Nucleus accumbens (tissue), 56 donors: ENCODE measurements around the gene NDUFV1.
"Not testable (repeated sequence)": the region's sequence is repeated elsewhere in the genome, so short reads cannot be mapped to it uniquely, and the experiment has no call there.

Source experiments
- DNase-seq, 56 donors: peaks; one replicate each; lab custom pipeline; 2025; lab: John Stamatoyannopoulos, UW

The NDUFV1 gene

DNA sequence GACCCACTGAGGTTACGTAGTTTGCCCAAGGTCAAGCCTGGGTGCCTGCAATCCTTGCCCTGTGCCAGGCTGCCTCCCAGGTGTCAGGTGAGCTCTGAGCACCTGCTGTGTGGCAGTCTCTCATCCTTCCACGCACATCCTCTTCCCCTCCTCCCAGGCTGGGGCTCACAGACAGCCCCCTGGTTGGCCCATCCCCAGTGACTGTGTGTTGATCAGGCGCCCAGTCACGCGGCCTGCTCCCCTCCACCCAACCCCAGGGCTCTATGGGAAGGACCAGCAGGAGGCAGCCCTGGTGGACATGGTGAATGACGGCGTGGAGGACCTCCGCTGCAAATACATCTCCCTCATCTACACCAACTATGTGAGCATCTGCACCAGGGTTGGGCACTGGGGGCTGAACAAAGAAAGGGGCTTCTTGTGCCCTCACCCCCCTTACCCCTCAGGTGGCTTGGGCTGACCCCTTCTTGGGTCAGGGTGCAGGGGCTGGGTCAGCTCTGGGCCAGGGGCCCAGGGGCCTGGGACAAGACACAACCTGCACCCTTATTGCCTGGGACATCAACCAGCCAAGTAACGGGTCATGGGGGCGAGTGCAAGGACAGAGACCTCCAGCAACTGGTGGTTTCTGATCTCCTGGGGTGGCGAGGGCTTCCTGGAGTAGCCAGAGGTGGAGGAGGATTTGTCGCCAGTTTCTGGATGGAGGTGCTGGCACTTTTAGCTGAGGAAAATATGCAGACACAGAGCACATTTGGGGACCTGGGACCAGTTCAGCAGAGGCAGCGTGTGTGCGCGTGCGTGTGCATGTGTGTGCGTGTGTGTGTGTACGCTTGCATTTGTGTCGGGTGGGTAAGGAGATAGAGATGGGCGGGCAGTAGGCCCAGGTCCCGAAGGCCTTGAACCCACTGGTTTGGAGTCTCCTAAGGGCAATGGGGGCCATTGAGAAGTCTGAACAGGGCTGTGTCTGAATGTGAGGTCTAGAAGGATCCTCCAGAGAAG is 21.6 kb upstream of the NDUFV1 start:
- DNase-seq = peak in 1 of 56 donors; percentile 23

DNA sequence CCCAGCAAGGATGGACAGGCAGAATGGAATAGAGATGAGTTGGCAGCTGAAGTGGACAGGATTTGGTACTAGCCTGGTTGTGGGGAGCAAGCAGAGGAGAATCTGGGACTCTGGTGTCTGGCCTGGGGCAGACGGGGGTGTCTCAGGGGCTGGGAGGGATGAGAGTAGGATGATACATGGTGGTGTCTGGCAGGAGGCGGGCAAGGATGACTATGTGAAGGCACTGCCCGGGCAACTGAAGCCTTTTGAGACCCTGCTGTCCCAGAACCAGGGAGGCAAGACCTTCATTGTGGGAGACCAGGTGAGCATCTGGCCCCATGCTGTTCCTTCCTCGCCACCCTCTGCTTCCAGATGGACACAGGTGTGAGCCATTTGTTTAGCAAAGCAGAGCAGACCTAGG is 20.8 kb upstream of the NDUFV1 start:
- DNase-seq = no peak

DNA sequence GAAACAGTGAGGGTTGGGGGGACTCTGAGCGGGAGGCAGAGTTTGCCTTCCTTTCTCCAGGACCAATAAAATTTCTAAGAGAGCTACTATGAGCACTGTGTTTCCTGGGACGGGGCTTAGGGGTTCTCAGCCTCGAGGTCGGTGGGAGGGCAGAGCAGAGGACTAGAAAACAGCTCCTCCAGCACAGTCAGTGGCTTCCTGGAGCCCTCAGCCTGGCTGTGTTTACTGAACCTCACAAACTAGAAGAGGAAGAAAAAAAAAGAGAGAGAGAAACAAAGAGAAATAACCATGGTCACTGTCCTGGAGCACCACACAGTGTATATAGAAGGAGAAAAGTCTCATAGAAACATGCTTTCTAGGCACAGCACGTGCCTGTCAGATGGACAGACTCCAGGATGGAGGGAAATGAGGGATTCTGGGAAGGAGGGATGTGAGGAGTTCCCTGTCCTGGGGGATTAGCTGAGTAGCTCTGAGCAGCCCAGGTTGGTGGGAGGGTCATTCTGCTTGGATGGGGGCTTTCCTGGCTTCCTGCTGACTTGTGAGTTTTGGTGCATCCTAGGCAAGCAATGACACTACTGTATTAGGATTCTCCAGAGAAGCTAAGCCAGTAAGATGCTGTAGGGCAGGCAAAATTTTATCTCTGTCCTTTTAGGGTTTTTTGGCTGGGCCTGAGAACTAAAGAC is 20.0 kb upstream of the NDUFV1 start:
- DNase-seq = no peak

DNA sequence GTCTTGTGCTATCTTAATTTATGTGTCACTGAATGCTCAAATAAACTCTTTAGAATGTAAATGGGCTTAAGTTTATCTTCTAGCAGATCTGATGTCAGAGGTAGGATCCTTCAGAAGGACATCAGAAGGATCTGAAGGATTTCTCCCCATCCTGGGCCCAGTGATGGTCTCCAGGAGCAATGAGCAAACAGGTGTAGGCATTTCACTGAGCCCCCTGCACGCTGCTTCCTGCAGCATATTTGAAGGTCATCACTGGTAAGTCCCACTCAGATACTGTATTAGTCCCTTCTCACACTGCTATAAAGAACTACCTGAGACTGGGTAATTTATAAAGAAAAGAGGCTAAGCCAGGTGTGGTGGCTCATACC is 18.6 kb upstream of the NDUFV1 start:
- no peak for DNase-seq

DNA sequence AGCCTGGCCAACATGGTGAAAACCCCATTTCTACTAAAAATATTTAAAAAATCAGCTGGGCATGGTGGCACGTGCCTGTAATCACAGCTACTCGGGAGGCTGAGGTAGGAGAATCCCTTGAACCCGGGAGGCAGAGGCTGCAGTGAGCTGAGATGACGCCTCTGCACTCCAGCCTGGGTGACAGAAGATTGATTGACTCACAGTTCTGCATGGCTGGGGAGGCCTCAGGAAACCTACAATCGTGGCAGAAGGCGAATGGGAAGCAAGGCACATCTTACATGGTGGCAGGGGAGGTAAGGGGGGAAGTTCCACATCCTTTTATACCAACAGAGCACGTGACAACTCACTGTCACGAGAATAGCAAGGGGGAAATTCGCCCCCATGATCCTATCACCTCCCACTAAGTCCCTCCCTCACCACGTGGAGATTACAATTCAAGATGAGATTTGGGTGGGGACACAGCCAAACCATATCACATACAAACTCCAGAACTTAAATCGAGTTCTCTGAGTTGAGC is 17.8 kb upstream of the NDUFV1 start:
- not testable (repeated sequence) for DNase-seq

DNA sequence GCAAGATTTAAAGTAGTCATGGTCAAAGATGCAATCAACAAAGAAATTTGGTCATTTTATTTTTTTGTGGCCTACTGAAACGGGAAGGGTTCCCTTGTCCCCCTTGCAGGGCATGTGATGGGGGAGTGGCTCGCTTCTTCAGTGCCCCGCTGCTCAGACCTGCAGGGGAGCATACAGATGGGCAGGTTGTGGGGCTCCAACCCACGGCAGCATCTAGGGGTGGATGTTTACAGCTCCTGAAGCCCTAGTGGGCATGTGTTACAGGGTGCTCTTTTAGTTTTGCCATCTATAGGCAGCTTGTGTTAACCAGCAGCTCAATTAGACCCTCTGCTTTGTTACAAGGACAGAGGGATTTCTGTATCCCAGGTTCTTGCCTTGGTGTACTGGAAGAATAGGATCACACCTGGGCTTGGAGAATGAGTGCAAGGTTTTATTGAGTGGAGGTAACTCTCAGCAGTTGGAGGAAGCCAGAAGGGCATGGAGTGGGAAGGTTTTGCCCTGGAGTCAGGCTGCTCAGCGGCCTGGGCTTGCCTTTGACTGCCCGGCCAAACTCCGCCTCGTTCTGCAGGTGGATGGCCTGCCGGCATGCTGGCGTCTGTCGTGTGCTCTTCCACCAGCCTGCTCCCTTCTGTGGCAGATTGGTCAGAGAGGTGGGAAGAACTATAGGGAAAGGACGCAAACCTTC is 13.7 kb upstream of the NDUFV1 start:
- no peak for DNase-seq

DNA sequence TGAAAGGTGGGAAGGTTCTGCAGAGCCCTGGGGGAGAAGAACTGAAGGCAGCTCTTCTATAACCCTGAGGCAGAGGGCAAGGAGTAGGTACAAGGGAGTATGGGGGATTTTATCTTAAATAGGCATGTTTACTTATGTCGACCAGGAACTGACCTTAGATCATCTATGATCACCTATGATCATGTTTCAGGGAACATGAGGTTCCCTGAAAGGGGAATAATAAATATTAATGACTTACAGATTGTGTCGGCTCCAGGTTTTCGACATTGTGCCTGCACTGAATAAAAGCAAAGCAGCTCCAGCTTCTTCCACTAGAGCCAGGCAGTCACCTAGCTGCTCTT is 13.2 kb upstream of the NDUFV1 start:
- DNase-seq = no peak

DNA sequence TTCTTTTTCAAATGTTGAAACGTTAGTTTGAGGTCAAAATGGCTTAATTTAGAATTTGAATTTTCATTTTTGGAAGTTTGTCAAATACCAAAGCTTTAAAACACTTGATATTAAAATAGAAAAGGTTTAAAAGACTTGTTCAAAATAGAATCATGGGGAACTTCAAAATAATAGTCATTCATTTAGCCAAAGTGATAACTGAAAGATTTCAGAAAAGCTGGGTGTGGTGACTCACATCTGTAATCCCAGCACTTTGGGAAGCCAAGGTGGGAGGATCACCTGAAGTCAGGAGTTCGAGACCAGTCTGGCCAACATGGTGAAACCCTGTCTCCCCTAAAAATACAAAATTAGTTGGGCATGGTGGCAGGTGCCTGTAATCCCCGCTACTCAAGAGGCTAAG is 12.3 kb upstream of the NDUFV1 start:
- DNase-seq = no peak

DNA sequence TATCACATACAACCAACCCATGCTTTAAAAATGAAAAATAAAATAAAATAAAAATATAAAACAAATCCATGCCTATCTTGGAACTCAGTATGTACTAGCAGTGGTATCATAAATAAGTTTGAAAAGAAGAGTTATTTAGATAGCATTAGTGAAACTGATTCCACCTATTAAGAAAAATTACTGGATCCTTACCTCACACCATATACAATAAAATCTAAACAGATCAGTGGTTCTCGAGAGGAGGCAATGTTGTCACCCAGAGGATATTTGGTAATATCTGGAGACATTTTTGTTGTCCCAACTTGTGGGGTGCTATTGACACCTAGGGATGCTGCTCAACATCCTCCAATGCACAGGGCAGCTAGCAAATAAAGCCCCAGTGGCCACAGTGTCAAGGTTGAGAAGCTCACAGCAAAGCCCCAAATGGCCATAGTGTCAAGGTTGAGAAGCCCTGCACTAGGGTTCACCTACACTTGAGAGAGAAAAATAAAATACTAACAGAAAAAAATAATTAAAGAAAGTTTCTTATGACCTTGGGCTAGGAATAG is 9.9 kb upstream of the NDUFV1 start:
- DNase-seq = no peak

DNA sequence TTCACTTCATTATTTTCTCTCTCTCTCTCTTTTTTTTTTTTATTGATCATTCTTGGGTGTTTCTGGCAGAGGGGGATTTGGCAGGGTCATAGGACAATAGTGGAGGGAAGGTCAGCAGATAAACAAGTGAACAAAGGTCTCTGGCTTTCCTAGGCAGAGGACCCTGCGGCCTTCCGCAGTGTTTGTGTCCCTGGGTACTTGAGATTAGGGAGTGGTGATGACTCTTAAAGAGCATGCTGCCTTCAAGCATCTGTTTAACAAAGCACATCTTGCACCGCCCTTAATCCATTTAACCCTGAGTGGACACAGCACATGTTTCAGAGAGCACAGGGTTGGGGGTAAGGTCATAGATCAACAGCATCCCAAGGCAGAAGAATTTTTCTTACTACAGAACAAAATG is 9.3 kb upstream of the NDUFV1 start:
- DNase-seq = not testable (repeated sequence)

DNA sequence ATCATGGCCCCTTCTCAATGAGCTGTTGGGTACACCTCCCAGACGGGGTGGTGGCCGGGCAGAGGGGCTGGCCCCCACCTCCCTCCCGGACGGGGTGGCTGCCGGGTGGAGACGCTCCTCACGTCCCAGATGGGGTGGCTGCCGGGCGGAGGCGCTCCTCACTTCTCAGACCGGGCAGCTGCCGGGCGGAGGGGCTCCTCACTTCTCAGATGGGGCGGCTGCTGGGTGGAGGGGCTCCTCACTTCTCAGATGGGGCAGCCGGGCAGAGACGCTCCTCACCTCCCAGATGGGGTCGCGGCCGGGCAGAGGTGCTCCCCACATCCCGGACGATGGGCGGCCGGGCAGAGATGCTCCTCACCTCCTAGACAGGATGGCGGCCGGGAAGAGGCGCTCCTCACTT is 8.8 kb upstream of the NDUFV1 start:
- DNase-seq = not testable (repeated sequence)

DNA sequence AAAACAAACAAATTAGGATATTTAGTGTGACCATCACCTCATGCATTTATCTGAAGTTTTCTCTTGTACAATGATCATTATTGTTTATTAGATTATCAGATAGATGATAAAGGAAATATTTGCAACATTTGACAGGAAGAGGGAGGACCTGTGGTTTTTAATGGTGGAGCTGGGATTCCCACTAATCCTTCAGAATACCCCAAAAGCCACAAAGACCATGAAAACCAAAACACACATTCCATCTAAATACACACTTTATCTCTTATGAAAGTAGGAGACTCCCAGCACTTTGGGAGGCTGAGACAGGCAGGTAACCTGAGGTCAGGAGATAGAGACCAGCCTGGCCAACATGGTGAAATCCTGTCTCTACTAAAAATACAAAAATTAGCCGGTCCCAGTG is 7.6 kb upstream of the NDUFV1 start:
- DNase-seq = no peak

DNA sequence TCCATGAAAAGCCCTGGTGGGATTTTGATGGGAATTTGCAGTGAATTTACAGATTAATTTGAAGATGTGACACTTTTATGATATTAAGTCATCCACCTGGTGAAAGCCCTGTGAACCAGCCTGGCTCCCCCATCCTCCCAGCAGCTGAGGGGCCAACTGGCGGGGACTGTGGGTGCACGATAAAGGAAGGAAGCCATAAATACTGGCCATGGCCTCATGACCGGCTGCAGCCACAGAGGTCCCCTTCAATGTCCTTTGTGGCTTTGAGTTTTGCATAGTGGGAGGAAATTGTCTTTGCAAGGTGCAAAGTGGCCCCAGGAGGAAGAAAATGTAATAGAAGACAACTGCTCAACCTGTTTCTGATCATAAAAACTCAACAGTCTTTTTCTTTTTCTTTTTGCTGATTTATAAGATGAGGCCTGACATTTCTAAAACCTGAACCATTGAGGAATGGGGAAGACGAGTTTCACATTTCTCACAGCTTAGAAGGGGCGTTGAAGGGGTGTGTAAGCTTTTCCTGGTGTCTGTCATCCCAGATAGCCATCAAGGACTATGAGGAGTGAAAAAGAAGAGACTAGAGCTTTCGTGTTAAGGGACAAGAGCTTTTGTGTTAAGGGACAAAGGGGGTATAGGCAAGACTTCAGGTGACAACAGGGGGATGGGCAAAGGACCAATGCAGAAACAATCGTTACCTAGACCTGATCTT is 6.3 kb upstream of the NDUFV1 start:
- no peak for DNase-seq

DNA sequence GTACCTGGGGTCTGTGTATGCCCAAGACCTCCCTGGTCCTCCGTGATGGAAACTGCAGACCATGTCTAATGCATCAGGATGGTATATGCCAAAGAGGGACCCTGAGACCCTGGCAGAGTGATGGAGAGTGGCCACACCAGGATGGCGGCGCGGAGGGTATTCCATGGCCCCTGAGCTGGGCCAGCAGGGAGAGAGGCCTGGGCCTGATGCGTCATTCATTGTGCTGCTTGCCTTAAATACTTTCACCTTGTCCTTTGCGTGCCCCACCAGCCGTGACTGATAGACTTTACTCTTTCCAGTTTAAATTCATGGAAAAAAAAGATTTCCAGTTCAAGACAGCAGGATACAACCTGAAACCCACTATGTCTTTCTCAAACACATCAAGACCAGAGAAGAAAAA is 5.6 kb upstream of the NDUFV1 start:
- no peak for DNase-seq

DNA sequence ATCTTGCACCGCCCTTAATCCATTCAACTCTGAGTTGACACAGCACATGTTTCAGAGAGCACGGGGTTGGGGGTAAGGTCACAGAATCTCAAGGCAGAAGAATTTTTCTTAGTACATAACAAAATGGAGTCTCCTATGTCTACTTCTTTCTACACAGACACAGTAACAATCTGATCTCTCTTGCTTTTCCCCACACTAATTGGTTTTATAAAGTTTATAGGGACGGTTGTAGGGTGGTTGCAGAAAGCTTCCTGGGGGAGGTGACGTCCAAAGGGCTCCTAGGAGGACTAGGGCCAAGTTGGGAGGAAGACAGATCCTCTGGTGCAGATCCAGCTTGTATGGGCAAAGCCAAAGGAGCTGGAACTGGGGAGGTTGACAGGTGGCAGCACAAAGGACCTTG is 2.6 kb upstream of the NDUFV1 start:
- DNase-seq = not testable (repeated sequence)

DNA sequence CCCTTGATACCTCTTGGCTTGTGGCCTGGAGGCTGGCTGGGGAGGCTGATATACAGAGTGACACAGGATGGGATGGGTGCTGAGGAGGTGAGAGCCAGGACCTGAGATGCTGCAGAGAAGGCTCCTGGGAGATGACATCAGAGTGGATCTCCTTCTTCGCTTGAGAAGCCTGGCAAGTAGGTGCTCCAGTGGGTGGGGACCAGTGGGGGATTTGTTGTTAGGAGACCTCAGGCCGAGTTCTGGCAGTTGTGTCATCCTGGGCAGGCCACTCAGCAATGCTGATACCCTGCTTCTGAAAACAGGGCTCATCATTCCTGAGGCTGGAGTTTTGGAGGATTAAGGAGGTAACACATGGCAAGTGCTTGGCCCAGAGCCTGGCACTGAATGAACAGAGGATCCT is 1.9 kb upstream of the NDUFV1 start:
- DNase-seq = no peak

DNA sequence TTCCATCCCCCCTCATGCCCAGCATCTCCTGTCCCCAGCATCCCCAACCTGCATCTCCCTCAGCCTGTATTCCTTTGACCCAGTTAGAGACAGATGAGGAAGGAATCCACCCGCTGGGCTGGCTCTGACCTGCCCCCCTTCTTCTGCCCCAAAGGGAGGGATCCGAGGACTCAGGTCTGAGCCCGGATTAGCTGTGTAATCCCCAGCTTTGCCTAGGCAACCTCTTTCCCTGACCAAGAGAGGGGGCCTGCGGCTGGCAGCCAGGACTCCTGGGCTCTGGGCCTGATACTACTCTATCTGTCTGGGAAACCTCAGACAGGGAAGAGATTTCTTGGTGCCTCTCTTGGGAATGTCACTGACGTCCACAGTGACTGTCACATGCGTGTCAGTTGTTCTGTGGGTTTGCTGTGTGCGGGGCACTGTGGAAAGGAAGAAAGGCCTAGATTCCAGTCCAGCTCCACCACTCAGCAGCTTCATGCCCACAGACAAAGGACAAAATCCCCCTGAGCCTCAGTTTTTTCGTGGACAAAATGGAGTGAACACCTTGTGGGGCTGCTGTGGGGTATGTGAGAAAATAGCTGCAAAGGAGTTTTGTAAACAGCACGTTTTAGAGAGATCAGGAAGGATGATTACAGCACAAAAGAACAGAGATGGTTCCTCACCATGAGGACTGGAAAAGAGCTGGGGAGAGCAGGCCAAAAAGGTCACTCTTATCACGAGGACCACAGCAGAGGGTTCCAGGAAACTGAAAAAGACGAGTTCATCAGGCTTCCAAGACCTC is 1.3 kb upstream of the NDUFV1 start:
- peak in 3 of 56 donors; percentile 7 to 25 (median 19) for DNase-seq

DNA sequence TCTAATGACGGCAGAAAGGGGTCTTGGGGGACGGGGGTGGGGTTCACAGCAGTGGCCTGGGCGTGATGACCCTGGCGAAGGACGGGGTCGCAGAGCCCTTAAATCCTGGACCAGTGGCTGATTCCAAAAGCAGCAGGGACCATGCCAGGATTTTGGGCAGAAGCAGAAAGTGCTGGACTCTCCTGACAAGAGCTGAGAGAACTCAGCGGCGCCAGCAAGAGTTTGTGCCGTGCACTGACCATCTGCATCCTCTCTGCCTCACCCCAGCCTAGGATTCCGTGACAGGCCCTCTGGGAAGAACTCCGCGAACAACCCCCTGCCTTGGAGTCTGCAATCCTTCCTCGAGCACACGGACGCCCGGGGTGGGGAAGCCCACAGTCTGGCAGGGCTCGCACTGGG is 644 bp upstream of the NDUFV1 start:
- DNase-seq = no peak

DNA sequence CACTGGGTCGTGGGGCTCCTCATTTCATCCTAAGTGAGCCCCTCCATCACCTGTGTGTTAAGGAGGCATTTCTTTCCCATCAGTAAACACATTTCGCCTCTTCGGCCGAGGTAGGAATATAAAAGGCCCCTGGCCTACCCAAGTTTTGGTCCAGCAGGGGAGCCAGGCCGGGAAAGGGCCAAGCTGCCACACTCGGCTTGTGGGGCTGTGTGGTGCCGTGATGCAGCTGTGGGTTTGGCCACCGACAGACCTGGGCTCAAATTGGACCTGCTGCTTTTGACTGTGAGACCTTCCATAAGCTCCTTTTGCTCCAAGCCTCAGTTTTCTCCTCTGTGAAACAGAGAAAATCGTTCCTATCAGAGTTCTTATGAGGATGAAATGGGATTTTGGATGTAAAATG is 771 bp downstream of the NDUFV1 start:
- DNase-seq = no peak
